Fibroblast of mammary gland (primary cell): ENCODE data around the gene HIP1.
"Not testable (repeated sequence)": the region's sequence is repeated elsewhere in the genome, so short reads cannot be mapped to it uniquely, and the experiment has no call there.

Experiments
- DNase-seq: peaks from one replicate; pipeline ENCODE4 v3.0.0-alpha.2; 2010; ENCODE audit warnings: low read depth
- H3K4me3 ChIP-seq: 2 replicates; pipeline ENCODE4 v1.5.1; 2011; ENCODE audit warnings: low read depth, mild to moderate bottlenecking, low read length, moderate library complexity; ENCODE audit not compliant: control insufficient read depth
- CTCF ChIP-seq: conservative IDR thresholded peaks from 2 replicates; pipeline ENCODE4 v1.5.1; 2011; ENCODE audit warnings: low read depth, low read length, inconsistent platforms; ENCODE audit not compliant: control insufficient read depth, insufficient read depth

The HIP1 gene

DNA sequence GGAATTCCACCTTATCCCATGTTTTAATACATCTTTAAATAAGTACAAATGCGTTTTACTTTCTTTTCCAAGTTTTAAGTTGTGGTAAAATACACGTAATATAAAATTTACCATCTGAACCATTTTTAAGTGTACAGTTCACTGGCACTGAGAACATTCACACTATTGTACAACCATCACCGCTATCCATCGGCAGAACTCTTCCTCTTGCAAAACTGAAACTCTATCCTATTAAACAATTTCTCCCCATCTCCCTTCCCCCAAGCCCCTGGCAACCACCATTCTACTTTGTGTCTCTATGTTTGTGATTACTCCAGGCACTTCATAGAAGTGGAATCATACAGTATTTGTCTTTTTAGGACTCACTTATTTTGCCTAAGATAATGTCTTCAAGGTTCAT, 33.8 kb downstream of the HIP1 start:
- no peak for DNase-seq
- no peak overlapping the region for H3K4me3 ChIP-seq
- TF ChIP-seq CTCF = no peak

DNA sequence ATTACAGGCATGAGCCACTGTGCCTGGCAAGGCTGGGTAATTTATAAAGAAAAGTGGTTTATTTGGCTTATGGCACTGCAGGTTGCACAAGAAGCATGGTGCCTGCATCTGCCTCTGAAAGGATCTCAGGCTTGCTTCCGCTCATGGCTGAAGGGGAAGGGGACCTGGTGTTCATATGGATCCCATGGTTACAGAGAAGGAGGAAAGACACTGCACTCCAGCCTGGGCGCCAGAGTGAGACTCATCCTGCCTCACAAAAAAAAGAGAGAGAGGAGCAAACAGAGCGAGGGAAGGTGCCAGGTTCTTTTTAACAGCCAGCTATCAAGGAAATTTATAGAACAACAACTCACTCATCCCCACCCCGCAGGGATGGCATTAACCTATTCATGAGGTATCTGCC, 36.2 kb downstream of the HIP1 start:
- no peak for DNase-seq
- TF ChIP-seq CTCF = no peak
- H3K4me3 ChIP-seq = no peak overlapping the region

- no peak for DNase-seq
- TF ChIP-seq CTCF = no peak
- no peak overlapping the region for H3K4me3 ChIP-seq
These were observed 38.7 kb downstream of the HIP1 start for GRCh38 chr7:75699993-75700392.

- no peak overlapping the region for H3K4me3 ChIP-seq
- no peak for TF ChIP-seq CTCF
- DNase-seq = no peak
These were observed 40.4 kb downstream of the HIP1 start for GRCh38 chr7:75698358-75698757.

DNA sequence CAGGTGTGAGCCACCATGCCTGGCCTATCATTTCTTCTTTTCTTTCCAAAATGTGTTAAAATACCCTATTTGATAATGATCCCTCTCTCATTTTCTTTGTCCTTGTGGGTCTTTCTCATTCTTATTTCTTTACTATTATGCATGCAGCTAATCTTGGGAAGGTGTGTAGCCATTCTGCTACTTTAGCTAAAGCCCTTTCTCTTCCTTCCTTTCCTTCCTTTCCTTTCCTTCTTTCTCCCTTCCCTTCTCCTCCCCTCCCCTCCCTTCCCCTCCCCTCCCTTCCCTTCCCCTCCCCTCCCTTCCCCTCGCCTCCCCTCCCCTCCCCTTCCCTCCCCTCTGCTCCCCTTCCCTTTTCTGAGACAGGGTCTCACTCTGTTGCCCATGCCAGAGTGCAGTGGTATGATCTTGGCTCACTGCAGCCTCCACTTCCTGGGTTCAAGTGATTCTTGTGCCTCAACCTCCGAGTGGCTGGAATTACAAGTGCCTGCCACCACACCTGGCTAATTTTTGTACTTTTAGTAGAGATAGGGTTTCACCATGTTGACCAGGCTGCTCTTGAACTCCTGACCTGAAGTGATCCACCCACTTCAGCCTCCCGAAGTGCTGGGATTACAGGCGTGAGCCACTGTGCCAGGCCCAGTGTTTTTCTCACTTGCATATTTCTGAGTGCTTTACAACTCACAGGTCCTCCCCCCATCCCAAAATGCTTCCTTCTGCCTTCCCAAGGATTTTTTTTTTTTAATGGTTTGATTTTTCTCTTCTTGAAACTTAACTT, 42.3 kb downstream of the HIP1 start:
- H3K4me3 ChIP-seq = no peak overlapping the region
- no peak for TF ChIP-seq CTCF
- no peak for DNase-seq

DNA sequence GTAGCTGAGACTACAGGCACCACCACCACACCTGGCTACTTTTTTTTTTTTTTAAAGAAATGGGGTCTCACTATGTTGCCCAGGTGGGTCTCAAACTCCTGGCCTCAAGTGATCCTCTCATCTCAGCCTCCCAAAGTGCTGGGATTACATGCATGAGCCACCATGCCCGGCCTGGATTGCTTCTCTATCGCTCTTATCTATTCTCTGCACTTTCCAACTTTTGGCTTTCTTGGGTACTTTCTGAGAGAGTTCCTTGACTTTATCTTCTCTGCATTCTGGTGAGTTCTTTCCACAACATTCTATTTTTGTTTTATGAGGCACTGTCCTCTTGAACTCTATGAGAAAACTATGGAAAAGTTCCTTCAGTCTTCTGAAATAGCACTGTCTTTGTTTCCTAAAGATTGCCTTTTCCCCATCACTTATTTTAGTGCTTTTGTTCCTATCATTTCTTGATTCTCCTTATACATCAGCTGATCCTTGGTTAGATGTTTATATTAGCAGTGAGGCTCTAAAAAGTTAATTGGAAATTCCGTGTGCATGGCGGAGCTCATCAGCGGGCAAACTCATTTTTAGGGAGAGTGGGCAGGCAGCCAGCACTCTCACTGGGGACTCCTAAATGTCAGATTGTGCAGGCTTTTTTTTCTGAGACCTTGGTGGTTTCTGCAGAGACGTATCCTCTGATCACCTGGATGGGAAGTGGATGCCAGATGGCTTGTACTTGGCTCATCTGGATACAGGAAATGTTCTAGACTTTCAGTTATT, 43.9 kb downstream of the HIP1 start:
- no peak for DNase-seq
- no peak for TF ChIP-seq CTCF
- H3K4me3 ChIP-seq = no peak overlapping the region

GRCh38 chr7:75693668-75694067, 45.1 kb downstream of the HIP1 start:
- not testable (repeated sequence) for DNase-seq

More at GRCh38 chr7:75693668-75694067, 45.1 kb downstream of the HIP1 start:
- not testable (repeated sequence) for H3K4me3 ChIP-seq
